ENCODE results near the gene MCC. TPM values are rescaled to one million over a fixed set of nuclear protein-coding genes. Genes with fewer than 3 reads are reported as not detected.

Gene MCC
- total RNA-seq, 2 experiments from 2014 or later = 0.25 TPM; not detected in 1

GRCh38 chr5:113371721-113372196, 116.5 kb downstream of the MCC start:
- BruUV-seq (replicated peaks) = no TSS peak
- intact Hi-C loops (cut with micrococcal nuclease; ENCODE audit: unreplicated experiment) = no loop called here
- Histone ChIP-seq H3K9me2 (ENCODE audit: insufficient read depth, low read length) (no peaks in the 10 kb centered on the region), H3K4me1 (ENCODE audit: insufficient read depth, low read length, poor library complexity, severe bottlenecking) (no peaks in the 10 kb centered on the region), H3K9me3 (ENCODE audit: low read length) (no peaks in the 10 kb centered on the region), H2AFZ (ENCODE audit: low read length) (no peak overlapping the region), H3K4me3 (ENCODE audit: low read depth, low read length, poor library complexity, severe bottlenecking) (no peak overlapping the region), H3K79me2 (ENCODE audit: insufficient read depth, low read depth, low read length) (no peaks in the 10 kb centered on the region), H3K27ac (ENCODE audit: low read depth, low read length, poor library complexity, severe bottlenecking) (no peak overlapping the region), H3K4me2 (ENCODE audit: low read length) (no peak overlapping the region), H3K36me3 (ENCODE audit: insufficient read depth, low read length) (no peaks in the 10 kb centered on the region), H4K20me1 (ENCODE audit: insufficient read depth, low read length) (no peaks in the 10 kb centered on the region)
- ChIA-PET POLR2A (no interaction called here), CTCF (ENCODE audit: unreplicated experiment) (no interaction called here)
- DNase-seq (ENCODE audit: low spot score) = no peak
- TF ChIP-seq EZH2phosphoT487 (IDR thresholded peaks at IDR 0.05; ENCODE audit: borderline replicate concordance, low read depth, low read length) (no peak), CTCF (conservative IDR thresholded peaks at IDR 0.05; ENCODE audit: low read length) (no peak)

GRCh38 chr5:113367586-113367985, 120.7 kb downstream of the MCC start:
- no peaks in the 10 kb centered on the region for H4K20me1 ChIP-seq (ENCODE audit: insufficient read depth, low read length)
- no peaks in the 10 kb centered on the region for H3K79me2 ChIP-seq (ENCODE audit: insufficient read depth, low read depth, low read length)
- H2AFZ ChIP-seq (ENCODE audit: low read length) = no peak overlapping the region
- DNase-seq (ENCODE audit: low spot score) = no peak
- H3K4me1 ChIP-seq (ENCODE audit: insufficient read depth, low read length, poor library complexity, severe bottlenecking) = no peaks in the 10 kb centered on the region
- no peaks in the 10 kb centered on the region for H3K9me2 ChIP-seq (ENCODE audit: insufficient read depth, low read length)
- CTCF ChIA-PET (ENCODE audit: unreplicated experiment) = no interaction called here
- POLR2A ChIA-PET = no interaction called here
- H3K4me3 ChIP-seq (ENCODE audit: low read depth, low read length, poor library complexity, severe bottlenecking) = no peak overlapping the region
- no peak overlapping the region for H3K4me2 ChIP-seq (ENCODE audit: low read length)
- H3K27ac ChIP-seq (ENCODE audit: low read depth, low read length, poor library complexity, severe bottlenecking) = no peak overlapping the region
- intact Hi-C loops (cut with micrococcal nuclease; ENCODE audit: unreplicated experiment) = no loop called here
- TF ChIP-seq CTCF (conservative IDR thresholded peaks at IDR 0.05; ENCODE audit: low read length) (no peak), EZH2phosphoT487 (IDR thresholded peaks at IDR 0.05; ENCODE audit: borderline replicate concordance, low read depth, low read length) (no peak)
- no peaks in the 10 kb centered on the region for H3K36me3 ChIP-seq (ENCODE audit: insufficient read depth, low read length)
- BruUV-seq (replicated peaks) = no TSS peak
- H3K9me3 ChIP-seq (ENCODE audit: low read length) = no peaks in the 10 kb centered on the region

- H4K20me1 ChIP-seq (ENCODE audit: insufficient read depth, low read length) = no peaks in the 10 kb centered on the region
- H3K9me3 ChIP-seq (ENCODE audit: low read length) = no peaks in the 10 kb centered on the region
- BruUV-seq (replicated peaks) = no TSS peak
- H3K79me2 ChIP-seq (ENCODE audit: insufficient read depth, low read depth, low read length) = no peaks in the 10 kb centered on the region
- DNase-seq (ENCODE audit: low spot score) = no peak
- CTCF ChIA-PET (ENCODE audit: unreplicated experiment) = no interaction called here
- H3K27ac ChIP-seq (ENCODE audit: low read depth, low read length, poor library complexity, severe bottlenecking) = no peak overlapping the region
- H3K36me3 ChIP-seq (ENCODE audit: insufficient read depth, low read length) = no peaks in the 10 kb centered on the region
- POLR2A ChIA-PET = interaction anchor here (0.7 kb wide), 1 partner anchor 158 kb away, joined by 5 read pairs; no protein-coding TSS in a partner anchor
- H3K4me2 ChIP-seq (ENCODE audit: low read length) = no peak overlapping the region
- TF ChIP-seq CTCF (conservative IDR thresholded peaks at IDR 0.05; ENCODE audit: low read length) = no peak
- no peak for TF ChIP-seq EZH2phosphoT487 (IDR thresholded peaks at IDR 0.05; ENCODE audit: borderline replicate concordance, low read depth, low read length)
- 0 out of 2 replicates have a peak, but pooled peaks cover 4% of the 10 kb centered on the region for H3K9me2 ChIP-seq (ENCODE audit: insufficient read depth, low read length)
- no peak overlapping the region for H3K4me3 ChIP-seq (ENCODE audit: low read depth, low read length, poor library complexity, severe bottlenecking)
- no peak overlapping the region for H2AFZ ChIP-seq (ENCODE audit: low read length)
- H3K4me1 ChIP-seq (ENCODE audit: insufficient read depth, low read length, poor library complexity, severe bottlenecking) = no peaks in the 10 kb centered on the region
- intact Hi-C loops (cut with micrococcal nuclease; ENCODE audit: unreplicated experiment) = no loop called here
These were observed 123.8 kb downstream of the MCC start for GRCh38 chr5:113364466-113364865.
